ENCODE results near the gene S100A11.

The S100A11 gene

GRCh38 chr1:152039886-152040285 is 3.1 kb upstream of the S100A11 start:
- no peak for FAIRE-seq

GRCh38 chr1:152039461-152039860 is 2.7 kb upstream of the S100A11 start:
- DNase-seq (ENCODE audit: low spot score) (no peak), FAIRE-seq (no peak)

More at GRCh38 chr1:152039886-152040285, 3.1 kb upstream of the S100A11 start:
- no peak for DNase-seq (ENCODE audit: low spot score)

DNA sequence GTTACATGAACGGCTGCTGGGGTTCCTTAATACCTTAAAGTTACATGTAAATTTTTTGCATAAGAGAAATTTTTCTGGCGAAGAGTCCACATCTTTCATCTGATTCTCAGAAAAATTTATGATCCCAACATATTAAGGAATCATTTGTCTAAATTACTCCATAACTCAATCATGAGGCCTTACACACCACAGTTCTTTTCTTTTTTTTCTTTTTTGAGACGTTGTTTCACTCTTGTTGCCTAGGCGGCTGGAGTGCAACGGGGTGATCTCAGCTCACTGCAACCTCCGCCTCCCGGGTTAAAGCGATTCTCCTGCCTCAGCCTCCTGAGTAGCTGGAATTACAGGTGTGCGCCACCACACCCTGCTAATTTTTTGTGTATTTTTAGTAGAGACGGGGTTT is 2.1 kb upstream of the S100A11 start:
- no peak for FAIRE-seq
- DNase-seq (ENCODE audit: low spot score): no peak

DNA sequence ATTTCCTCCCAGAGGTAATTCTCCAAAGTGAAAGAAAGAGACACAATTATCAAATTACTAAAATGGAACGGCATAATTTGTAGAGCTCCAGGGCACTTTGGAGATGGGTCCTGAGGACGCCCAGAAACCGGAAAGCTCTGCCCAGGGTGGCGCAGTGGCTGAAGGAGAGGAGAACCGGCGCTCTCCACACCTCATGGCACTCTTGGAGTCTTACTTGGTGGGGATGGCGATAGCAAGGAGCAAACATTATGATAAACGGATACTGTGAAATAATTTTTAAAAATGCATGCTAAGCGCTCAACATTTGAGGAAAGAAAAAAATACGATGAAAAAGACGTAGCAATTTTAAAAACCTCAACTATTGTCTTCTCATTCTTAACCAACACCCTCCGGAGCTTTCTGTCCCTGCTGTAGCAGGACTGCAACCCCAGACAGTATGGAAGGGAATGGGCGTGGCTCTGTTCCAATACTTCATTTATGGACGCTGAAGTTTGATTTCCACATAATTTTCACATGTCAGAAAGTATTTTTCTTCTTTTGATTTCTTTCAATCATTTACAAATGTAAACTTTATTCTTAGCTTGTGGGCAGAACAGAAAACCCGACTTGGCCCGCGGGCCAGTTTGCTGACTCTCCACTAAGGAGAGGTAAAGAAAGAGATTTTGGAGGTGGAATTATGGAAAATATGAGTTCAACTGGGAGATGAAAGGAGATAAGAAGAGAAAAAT is 1.1 kb downstream of the S100A11 start:
- no peak for DNase-seq (ENCODE audit: low spot score)
- FAIRE-seq: no peak

GRCh38 chr1:152034654-152035538 is 1.9 kb downstream of the S100A11 start:
- FAIRE-seq (no peak), DNase-seq (ENCODE audit: low spot score) (peak; percentile 70)

- no peak for DNase-seq (ENCODE audit: low spot score)
- FAIRE-seq: no peak
Measured at GRCh38 chr1:152034324-152034653, 2.5 kb downstream of the S100A11 start.

GRCh38 chr1:152029929-152030211 is 6.9 kb downstream of the S100A11 start:
- DNase-seq (ENCODE audit: low spot score) (no peak), FAIRE-seq (no peak)

DNA sequence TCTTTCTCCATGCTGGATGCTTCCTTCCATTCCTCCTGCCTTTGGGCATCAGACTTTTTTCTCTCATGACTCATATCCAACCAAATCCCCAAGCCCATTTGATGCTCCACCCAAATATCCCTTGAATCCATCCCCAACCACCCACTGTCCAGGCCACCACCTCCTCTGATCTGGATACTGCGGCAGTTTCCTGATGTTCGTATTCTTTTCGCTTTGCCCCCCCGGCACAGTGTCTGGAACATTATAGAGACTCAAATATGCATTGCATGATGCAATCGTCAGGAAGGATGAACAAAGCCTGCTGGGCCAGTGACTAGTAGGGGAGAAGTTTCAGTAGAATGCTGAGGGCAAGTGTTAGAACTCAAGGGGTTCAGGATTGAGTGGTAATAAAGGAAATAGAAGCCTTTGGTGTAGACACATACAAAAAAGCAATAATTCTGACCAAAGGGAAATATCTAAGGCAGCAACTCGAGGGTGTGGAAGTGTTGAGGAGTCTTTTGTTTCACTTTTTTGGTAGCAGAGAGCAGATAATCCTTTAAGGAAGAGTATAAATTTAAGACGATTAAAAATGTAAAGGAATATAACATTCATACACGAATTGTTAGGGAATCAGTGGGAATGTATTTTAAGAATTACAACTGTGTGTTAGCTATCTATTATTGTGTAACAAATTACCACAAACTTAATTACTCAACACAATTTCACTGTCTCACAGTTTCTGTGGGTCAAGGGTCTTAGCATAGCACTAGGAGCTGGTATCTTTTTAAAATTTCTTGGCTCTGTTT is 7.5 kb downstream of the S100A11 start:
- no peak for FAIRE-seq

GRCh38 chr1:152026895-152027294 is 9.9 kb downstream of the S100A11 start:
- DNase-seq (ENCODE audit: low spot score): no peak

More for the DNA sequence above, 7.5 kb downstream of the S100A11 start:
- DNase-seq (ENCODE audit: low spot score): no peak

GRCh38 chr1:152024223-152024622 is 12.6 kb downstream of the S100A11 start:
- FAIRE-seq (no peak), DNase-seq (ENCODE audit: low spot score) (peak; percentile 70)

More at GRCh38 chr1:152026895-152027294, 9.9 kb downstream of the S100A11 start:
- no peak for FAIRE-seq

GRCh38 chr1:152023221-152023620 is 13.6 kb downstream of the S100A11 start:
- DNase-seq (ENCODE audit: low spot score) (no peak), FAIRE-seq (no peak)

GRCh38 chr1:152022474-152022873 is 14.3 kb downstream of the S100A11 start:
- no peak for FAIRE-seq
- no peak for DNase-seq (ENCODE audit: low spot score)

GRCh38 chr1:152021569-152021968 is 15.2 kb downstream of the S100A11 start:
- no peak for DNase-seq (ENCODE audit: low spot score)
- FAIRE-seq: no peak

DNA sequence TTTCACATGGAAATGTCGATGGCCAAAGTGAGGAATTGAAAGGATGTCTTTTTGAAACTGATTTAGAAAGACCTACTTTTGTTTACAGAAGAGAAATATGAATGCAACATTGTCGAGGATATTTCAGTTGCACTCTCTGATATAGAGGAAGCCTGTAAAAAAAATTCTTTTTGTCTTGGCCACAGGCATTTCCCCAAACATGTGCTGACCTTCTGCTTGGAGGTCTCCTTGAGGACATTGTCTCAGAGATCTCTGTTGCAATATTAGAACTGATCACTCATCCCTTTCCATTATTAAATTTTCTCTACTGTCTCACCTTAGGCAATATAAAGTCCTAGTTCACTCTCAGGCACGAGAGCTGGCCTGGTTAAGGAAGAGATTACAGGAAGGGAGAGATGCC is 16.0 kb downstream of the S100A11 start:
- FAIRE-seq: no peak
- DNase-seq (ENCODE audit: low spot score): no peak

DNA sequence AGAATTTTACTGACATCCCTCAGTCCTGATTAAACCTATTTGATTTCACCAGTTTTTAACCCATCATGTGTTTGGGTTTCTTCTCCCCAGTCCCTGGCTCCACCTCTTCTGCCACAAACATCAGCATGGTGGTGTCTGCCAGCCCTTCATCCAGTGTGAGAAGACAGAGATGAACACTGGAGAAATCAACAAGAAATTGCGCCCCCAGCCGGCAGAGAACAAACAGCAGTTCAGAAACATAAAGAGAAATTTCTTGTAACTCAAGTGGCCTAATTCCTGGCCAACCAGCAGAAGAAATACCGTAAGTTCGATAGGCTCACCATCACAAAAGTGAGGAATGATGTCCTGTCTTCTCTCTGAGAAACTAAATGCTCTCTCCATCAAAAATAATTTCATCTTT is 18.3 kb downstream of the S100A11 start:
- DNase-seq (ENCODE audit: low spot score) (no peak), FAIRE-seq (no peak)

DNA sequence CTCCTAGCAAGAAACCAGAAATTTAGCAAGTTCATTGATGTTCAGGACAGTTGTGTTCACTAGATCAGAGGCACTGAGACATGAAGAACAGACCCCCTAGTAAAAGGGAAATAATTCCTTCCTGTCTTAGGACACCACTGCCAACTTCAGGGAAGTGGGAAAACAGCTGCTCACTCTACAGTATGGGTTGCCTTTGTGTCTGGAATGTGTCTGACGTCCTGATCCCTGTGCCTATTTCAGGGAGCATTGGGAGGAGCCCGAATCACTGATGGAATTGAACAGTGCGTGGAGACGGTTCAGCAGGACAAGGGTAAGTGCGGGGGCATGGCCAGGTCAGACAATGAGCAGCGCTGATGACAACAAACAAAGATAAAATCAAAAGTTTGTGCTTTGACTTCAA is 21.0 kb downstream of the S100A11 start:
- no peak for FAIRE-seq
- DNase-seq (ENCODE audit: low spot score): no peak

DNA sequence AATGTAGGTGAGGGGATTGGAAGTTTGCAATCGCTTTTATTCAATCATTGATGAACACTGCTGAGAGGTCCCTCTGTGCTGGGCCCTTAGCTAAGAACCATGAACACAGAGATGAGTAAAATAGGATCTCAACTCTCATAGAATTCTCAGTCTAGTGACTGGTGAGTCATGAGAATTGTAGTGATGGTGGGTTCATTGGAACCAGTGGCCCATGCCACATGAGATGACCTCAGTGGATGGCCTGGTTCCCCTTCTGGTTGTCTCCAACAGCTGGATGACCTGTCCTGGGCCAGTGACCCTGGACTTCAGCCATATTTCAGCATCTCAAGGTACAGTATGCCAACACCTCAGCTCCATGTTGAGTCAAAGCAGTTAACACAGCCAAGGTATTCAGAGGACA is 21.9 kb downstream of the S100A11 start:
- FAIRE-seq (no peak), DNase-seq (ENCODE audit: low spot score) (no peak)

GRCh38 chr1:152013664-152014237 is 23.1 kb downstream of the S100A11 start:
- FAIRE-seq (no peak), DNase-seq (ENCODE audit: low spot score) (no peak)

GRCh38 chr1:152009691-152010090 is 27.1 kb downstream of the S100A11 start:
- DNase-seq (ENCODE audit: low spot score) (no peak), FAIRE-seq (no peak)

- DNase-seq (ENCODE audit: low spot score) (no peak), FAIRE-seq (no peak)
Measured at GRCh38 chr1:152007047-152007446, 29.8 kb downstream of the S100A11 start.

- no peak for DNase-seq (ENCODE audit: low spot score)
- no peak for FAIRE-seq
Measured at GRCh38 chr1:152005360-152005912, 31.4 kb downstream of the S100A11 start.
